ENCODE measurements around the gene VSTM4.

DNA sequence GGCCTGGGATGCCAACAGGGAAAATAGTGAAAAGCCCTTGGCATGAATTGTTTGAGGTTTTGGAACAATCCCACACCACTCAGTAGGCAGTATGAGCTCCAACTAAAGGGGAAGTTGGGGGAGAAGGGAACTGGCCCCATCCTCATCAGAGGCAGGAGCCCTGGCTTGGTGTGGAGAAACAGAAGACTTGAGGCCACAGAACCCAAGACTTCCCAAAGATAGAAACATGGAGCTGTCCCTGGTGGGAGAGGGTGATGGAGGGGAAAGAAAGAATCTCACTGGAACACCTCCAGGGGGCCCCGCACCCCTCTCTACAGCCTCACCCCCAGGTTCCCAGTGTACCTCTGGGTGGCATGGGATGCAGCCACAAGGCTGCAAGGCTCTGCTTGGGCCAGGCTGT lies 85.7 kb downstream of the VSTM4 start:
- no peak for TF ChIP-seq ETV6 (IDR thresholded peaks at IDR 0.05; ENCODE audit: borderline replicate concordance in 1 of 2, low read depth in 2 of 2, low read length in 1 of 2)
- TF ChIP-seq ETV6 (CRISPR knock-in tag; IDR thresholded peaks at IDR 0.05; ENCODE audit: borderline replicate concordance) = no peak
- no peak for TF ChIP-seq YBX1 (IDR thresholded peaks at IDR 0.05)
- no peak for TF ChIP-seq ZNF23 (CRISPR knock-in tag; IDR thresholded peaks at IDR 0.05)
- TF ChIP-seq CEBPB (tag; IDR thresholded peaks at IDR 0.05) = no peak
- TF ChIP-seq SNRNP70 (optimal IDR thresholded peaks at IDR 0.05; ENCODE audit: low read depth, low read length) = no peak
- TF ChIP-seq ETV5 (CRISPR knock-in tag; IDR thresholded peaks at IDR 0.05; ENCODE audit: low read depth) = no peak
- TF ChIP-seq CXXC5 (CRISPR knock-in tag; IDR thresholded peaks at IDR 0.05) = no peak
- TF ChIP-seq ZNF146 (CRISPR knock-in tag; IDR thresholded peaks at IDR 0.05; ENCODE audit: unreplicated experiment) = no peak
- TF ChIP-seq CHD2 (IDR thresholded peaks at IDR 0.05; ENCODE audit: low read depth, low read length) = no peak
- TF ChIP-seq EHMT2 (IDR thresholded peaks at IDR 0.05) = no peak
